Measurements from ENCODE around the gene STAG1. TPM values are rescaled to one million over a fixed set of nuclear protein-coding genes. Genes with fewer than 3 reads are reported as not detected.

Gene STAG1
- total and polyA plus RNA-seq, 2 of the 13 experiments (the other 11 are each of a cell fraction or from before 2014, with no cell fraction given): 6.2 to 25.9 TPM

GRCh38 chr3:136678981-136679380, 73.2 kb downstream of the STAG1 start:
- DNase-seq (ENCODE audit: low spot score): no peak
- intact Hi-C loops (cut with micrococcal nuclease; ENCODE audit: unreplicated experiment) (no loop called here), in situ Hi-C loops (cut with HindIII; ENCODE audit: extremely low pct_ligation_motif_present, low pct_unique_long_range_greater_than_20kb) (no loop called here)
- Histone ChIP-seq H3K4me2 (ENCODE audit: low read depth, low read length) (no peak overlapping the region), H3K79me2 (ENCODE audit: insufficient read depth, low read length) (peaks cover 56% of the 10 kb centered on the region), H3K9me3 (ENCODE audit: low read length) (no peaks in the 10 kb centered on the region), H4K20me1 (ENCODE audit: insufficient read depth, low read length) (no peaks in the 10 kb centered on the region), H3K4me1 (ENCODE audit: insufficient read depth, low read length) (no peaks in the 10 kb centered on the region), H2AFZ (ENCODE audit: low read length) (no peak overlapping the region), H3K36me3 (replicated peaks in 1 of 2; ENCODE audit: control insufficient read depth in 1 of 2, insufficient read depth in 2 of 2, low read length in 2 of 2) (no peaks in the 10 kb centered on the region), H3K27ac (ENCODE audit: extremely low read length, insufficient read depth, low read length) (no peak overlapping the region), H3K4me3 (replicated peaks in 1 of 3; ENCODE audit: insufficient read depth in 1 of 3, low read depth in 2 of 3, low read length in 3 of 3) (no peak overlapping the region), H3K9ac (ENCODE audit: insufficient read depth, low read depth, low read length) (no peak overlapping the region), H3K27me3 (ENCODE audit: control insufficient read depth in 1 of 2, insufficient read depth in 2 of 2, low read length in 2 of 2) (no peaks in the 10 kb centered on the region)
- 96% methylated on average over 4 of the region's 4 CpGs for WGBS (ENCODE audit: low lambda C conversion rate)
- ChIA-PET POLR2A (no interaction called here), CTCF (ENCODE audit: low intra/inter-chr PET ratio, low total read pairs) (no interaction called here)
- no TSS peak for BruUV-seq (replicated peaks)
- no peak for ATAC-seq
- no peak for FAIRE-seq
- TF ChIP-seq, protein P1, sequence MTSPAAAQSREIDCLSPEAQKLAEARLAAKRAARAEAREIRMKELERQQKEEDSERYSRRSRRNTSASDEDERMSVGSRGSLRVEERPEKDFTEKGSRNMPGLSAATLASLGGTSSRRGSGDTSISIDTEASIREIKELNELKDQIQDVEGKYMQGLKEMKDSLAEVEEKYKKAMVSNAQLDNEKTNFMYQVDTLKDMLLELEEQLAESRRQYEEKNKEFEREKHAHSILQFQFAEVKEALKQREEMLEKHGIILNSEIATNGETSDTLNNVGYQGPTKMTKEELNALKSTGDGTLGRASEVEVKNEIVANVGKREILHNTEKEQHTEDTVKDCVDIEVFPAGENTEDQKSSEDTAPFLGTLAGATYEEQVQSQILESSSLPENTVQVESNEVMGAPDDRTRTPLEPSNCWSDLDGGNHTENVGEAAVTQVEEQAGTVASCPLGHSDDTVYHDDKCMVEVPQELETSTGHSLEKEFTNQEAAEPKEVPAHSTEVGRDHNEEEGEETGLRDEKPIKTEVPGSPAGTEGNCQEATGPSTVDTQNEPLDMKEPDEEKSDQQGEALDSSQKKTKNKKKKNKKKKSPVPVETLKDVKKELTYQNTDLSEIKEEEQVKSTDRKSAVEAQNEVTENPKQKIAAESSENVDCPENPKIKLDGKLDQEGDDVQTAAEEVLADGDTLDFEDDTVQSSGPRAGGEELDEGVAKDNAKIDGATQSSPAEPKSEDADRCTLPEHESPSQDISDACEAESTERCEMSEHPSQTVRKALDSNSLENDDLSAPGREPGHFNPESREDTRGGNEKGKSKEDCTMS (CRISPR knock-in tag; conservative IDR thresholded peaks at IDR 0.05): no peak
- TF ChIP-seq ZNF138 (CRISPR knock-in tag; IDR thresholded peaks at IDR 0.05; ENCODE audit: low read depth): no peak
- TF ChIP-seq DPF2 (CRISPR knock-in tag; IDR thresholded peaks at IDR 0.05; ENCODE audit: borderline replicate concordance, low read depth): no peak
- no peak for TF ChIP-seq JUND (CRISPR knock-in tag; IDR thresholded peaks at IDR 0.05)
- TF ChIP-seq SETDB1 (CRISPR knock-in tag; IDR thresholded peaks at IDR 0.05; ENCODE audit: borderline replicate concordance): no peak
- TF ChIP-seq, protein P2, sequence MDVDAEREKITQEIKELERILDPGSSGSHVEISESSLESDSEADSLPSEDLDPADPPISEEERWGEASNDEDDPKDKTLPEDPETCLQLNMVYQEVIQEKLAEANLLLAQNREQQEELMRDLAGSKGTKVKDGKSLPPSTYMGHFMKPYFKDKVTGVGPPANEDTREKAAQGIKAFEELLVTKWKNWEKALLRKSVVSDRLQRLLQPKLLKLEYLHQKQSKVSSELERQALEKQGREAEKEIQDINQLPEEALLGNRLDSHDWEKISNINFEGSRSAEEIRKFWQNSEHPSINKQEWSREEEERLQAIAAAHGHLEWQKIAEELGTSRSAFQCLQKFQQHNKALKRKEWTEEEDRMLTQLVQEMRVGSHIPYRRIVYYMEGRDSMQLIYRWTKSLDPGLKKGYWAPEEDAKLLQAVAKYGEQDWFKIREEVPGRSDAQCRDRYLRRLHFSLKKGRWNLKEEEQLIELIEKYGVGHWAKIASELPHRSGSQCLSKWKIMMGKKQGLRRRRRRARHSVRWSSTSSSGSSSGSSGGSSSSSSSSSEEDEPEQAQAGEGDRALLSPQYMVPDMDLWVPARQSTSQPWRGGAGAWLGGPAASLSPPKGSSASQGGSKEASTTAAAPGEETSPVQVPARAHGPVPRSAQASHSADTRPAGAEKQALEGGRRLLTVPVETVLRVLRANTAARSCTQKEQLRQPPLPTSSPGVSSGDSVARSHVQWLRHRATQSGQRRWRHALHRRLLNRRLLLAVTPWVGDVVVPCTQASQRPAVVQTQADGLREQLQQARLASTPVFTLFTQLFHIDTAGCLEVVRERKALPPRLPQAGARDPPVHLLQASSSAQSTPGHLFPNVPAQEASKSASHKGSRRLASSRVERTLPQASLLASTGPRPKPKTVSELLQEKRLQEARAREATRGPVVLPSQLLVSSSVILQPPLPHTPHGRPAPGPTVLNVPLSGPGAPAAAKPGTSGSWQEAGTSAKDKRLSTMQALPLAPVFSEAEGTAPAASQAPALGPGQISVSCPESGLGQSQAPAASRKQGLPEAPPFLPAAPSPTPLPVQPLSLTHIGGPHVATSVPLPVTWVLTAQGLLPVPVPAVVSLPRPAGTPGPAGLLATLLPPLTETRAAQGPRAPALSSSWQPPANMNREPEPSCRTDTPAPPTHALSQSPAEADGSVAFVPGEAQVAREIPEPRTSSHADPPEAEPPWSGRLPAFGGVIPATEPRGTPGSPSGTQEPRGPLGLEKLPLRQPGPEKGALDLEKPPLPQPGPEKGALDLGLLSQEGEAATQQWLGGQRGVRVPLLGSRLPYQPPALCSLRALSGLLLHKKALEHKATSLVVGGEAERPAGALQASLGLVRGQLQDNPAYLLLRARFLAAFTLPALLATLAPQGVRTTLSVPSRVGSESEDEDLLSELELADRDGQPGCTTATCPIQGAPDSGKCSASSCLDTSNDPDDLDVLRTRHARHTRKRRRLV (CRISPR knock-in tag; IDR thresholded peaks at IDR 0.05): no peak
- no peak for TF ChIP-seq NRL (CRISPR knock-in tag; IDR thresholded peaks at IDR 0.05; ENCODE audit: borderline replicate concordance)
- TF ChIP-seq RNF2 (conservative IDR thresholded peaks at IDR 0.05; ENCODE audit: low read depth): no peak
- TF ChIP-seq TAF1 (CRISPR knock-in tag; IDR thresholded peaks at IDR 0.05): no peak
- no peak for TF ChIP-seq MYC (CRISPR knock-in tag; IDR thresholded peaks at IDR 0.05; ENCODE audit: borderline replicate concordance)
- TF ChIP-seq, protein P3, sequence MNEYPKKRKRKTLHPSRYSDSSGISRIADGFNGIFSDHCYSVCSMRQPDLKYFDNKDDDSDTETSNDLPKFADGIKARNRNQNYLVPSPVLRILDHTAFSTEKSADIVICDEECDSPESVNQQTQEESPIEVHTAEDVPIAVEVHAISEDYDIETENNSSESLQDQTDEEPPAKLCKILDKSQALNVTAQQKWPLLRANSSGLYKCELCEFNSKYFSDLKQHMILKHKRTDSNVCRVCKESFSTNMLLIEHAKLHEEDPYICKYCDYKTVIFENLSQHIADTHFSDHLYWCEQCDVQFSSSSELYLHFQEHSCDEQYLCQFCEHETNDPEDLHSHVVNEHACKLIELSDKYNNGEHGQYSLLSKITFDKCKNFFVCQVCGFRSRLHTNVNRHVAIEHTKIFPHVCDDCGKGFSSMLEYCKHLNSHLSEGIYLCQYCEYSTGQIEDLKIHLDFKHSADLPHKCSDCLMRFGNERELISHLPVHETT (CRISPR knock-in tag; conservative IDR thresholded peaks at IDR 0.05): no peak
- no peak for TF ChIP-seq IKZF1 (IDR thresholded peaks at IDR 0.05)
- no peak for TF ChIP-seq SNAI1 (CRISPR knock-in tag; IDR thresholded peaks at IDR 0.05; ENCODE audit: borderline replicate concordance)
- TF ChIP-seq, protein P4, sequence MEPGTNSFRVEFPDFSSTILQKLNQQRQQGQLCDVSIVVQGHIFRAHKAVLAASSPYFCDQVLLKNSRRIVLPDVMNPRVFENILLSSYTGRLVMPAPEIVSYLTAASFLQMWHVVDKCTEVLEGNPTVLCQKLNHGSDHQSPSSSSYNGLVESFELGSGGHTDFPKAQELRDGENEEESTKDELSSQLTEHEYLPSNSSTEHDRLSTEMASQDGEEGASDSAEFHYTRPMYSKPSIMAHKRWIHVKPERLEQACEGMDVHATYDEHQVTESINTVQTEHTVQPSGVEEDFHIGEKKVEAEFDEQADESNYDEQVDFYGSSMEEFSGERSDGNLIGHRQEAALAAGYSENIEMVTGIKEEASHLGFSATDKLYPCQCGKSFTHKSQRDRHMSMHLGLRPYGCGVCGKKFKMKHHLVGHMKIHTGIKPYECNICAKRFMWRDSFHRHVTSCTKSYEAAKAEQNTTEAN (CRISPR knock-in tag; conservative IDR thresholded peaks at IDR 0.05): no peak
- TF ChIP-seq SP140L (CRISPR knock-in tag; IDR thresholded peaks at IDR 0.05; ENCODE audit: borderline replicate concordance): no peak
- TF ChIP-seq ZNF749 (CRISPR knock-in tag; IDR thresholded peaks at IDR 0.05; ENCODE audit: borderline replicate concordance): no peak

Data from HepG2 (cell line).